OCI-LY7 (cell line): ENCODE data around the gene CDK6. TPM values are rescaled to one million over a fixed set of nuclear protein-coding genes. Genes with fewer than 3 reads are reported as not detected.

Experiments used
- BruUV-seq: library from RNA; stranded (reverse); fragments of 400-500 nt; replicated peaks from 2 replicates; lab custom pipeline; 2021; lab: Mats Ljungman, UMichigan
- CTCF ChIA-PET: fragments of 300-600 bp; sonication (Branson Sonifier 250); formaldehyde crosslinking; loops from one replicate; lab custom pipeline; 2022; ENCODE audit warnings: antibody characterized with exemption; ENCODE audit not compliant: unreplicated experiment; lab: Charles Lee
- POLR2A ChIA-PET: fragments of 300-600 bp; sonication (Branson Sonifier 250); formaldehyde crosslinking; loops from one replicate; lab custom pipeline; 2022; ENCODE audit warnings: antibody characterized with exemption; lab: Charles Lee
- DNase-seq: peaks from one replicate; pipeline ENCODE4 v3.0.0-alpha.2; 2015; ENCODE audit warnings: low spot score
- H2AFZ ChIP-seq: fragments of 200-600 bp; sonication (generic), shearing (Covaris generic); 2 replicates; pipeline ENCODE4 v1.6.1; 2014; ENCODE audit warnings: mild to moderate bottlenecking, antibody characterized with exemption, low read length, moderate library complexity
- H3K27ac ChIP-seq: fragments of 200-600 bp; sonication (generic); 2 replicates; pipeline ENCODE4 v1.5.1; 2014; ENCODE audit warnings: mixed run types, low read depth, mild to moderate bottlenecking, moderate library complexity, low read length, inconsistent platforms; ENCODE audit not compliant: poor library complexity, severe bottlenecking
- H3K36me3 ChIP-seq: fragments of 200-600 bp; sonication (generic); 2 replicates; pipeline ENCODE4 v1.6.1; 2014; ENCODE audit warnings: mild to moderate bottlenecking, antibody characterized with exemption, low read length, moderate library complexity, mixed read lengths; ENCODE audit not compliant: insufficient read depth
- H3K4me1 ChIP-seq: fragments of 200-600 bp; sonication (generic); 2 replicates; pipeline ENCODE4 v1.5.1; 2014; ENCODE audit warnings: mild to moderate bottlenecking, low read length; ENCODE audit not compliant: insufficient read depth, poor library complexity, severe bottlenecking
- H3K4me2 ChIP-seq: fragments of 200-600 bp; sonication (generic); 2 replicates; pipeline ENCODE4 v1.6.1; 2014; ENCODE audit warnings: mild to moderate bottlenecking, low read length
- H3K4me3 ChIP-seq: fragments of 200-600 bp; sonication (generic); 2 replicates; pipeline ENCODE4 v1.5.1; 2014; ENCODE audit warnings: mild to moderate bottlenecking, low read depth, low read length; ENCODE audit not compliant: poor library complexity, severe bottlenecking
- H3K79me2 ChIP-seq: fragments of 200-600 bp; sonication (generic); 2 replicates; pipeline ENCODE4 v1.6.1; 2016; ENCODE audit warnings: low read depth, mild to moderate bottlenecking, low read length, moderate library complexity, mixed read lengths; ENCODE audit not compliant: insufficient read depth
- H3K9me2 ChIP-seq: fragments of 200-600 bp; sonication (generic); 2 replicates; pipeline ENCODE4 v1.6.1; 2016; ENCODE audit warnings: mild to moderate bottlenecking, low read length, mixed read lengths; ENCODE audit not compliant: insufficient read depth
- H3K9me3 ChIP-seq: fragments of 200-600 bp; sonication (generic); 2 replicates; pipeline ENCODE4 v1.6.1; 2014; ENCODE audit warnings: mild to moderate bottlenecking, mixed run types, low read length, mixed read lengths
- H4K20me1 ChIP-seq: fragments of 200-600 bp; sonication (generic); 2 replicates; pipeline ENCODE4 v1.6.1; 2014; ENCODE audit warnings: mild to moderate bottlenecking, antibody characterized with exemption, low read length, moderate library complexity, mixed read lengths; ENCODE audit not compliant: insufficient read depth
- EZH2phosphoT487 ChIP-seq: fragments of 200-600 bp; sonication (generic); IDR thresholded peaks from 2 replicates; pipeline ENCODE4 v1.6.1; 2018; ENCODE audit warnings: low read depth, borderline replicate concordance, mild to moderate bottlenecking, mixed run types, antibody characterized with exemption, low read length, moderate library complexity, mixed read lengths
- intact Hi-C: fragments of 100-400 bp; cut with micrococcal nuclease; formaldehyde crosslinking; loops from one replicate; pipeline ENCODE4 v1.10.0; 2022; ENCODE audit not compliant: unreplicated experiment
- total RNA-seq, 2 experiments: library from RNA; depleted of rRNA in 1 of 2; stranded (reverse); fragments of >200 nt in 1 of 2; shearing (Covaris generic) in 1 of 2; gene quantifications; 2 replicates each; pipeline ENCODE4 v1.2.3, GENCODE V29; 2014 to 2022
- TF ChIP-seq, protein P1 (sequence below): fragments of 200-600 bp; sonication (generic); conservative IDR thresholded peaks from 2 replicates; pipeline ENCODE4 v1.5.1; 2014; ENCODE audit warnings: mild to moderate bottlenecking, antibody characterized with exemption, low read length, moderate library complexity, mixed read lengths

The CDK6 gene
- total RNA-seq, 2 experiments from 2014 or later = 35.5 to 44.1 TPM

DNA sequence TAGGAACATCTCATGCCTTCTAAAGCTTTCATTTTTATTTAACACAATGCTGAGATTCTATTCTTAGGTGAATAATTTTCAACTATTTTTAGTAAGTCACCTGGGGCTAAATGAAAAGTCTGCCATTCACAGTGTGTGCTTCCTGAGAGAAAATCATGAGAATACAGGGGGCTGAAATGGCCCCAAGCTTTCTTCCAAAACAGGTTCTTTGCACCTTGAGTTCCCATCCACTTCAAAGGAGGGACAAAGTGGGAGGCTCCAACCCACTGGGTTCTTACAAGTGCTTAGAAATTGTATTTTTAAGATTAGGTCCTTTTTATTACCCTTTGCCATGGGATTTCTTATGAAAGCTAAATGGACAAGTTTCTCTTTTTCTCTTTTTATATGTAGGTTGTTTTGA, 224.6 kb downstream of the CDK6 start:
- no peaks in the 10 kb centered on the region for H3K9me2 ChIP-seq
- H3K9me3 ChIP-seq = no peaks in the 10 kb centered on the region
- H3K79me2 ChIP-seq = no peaks in the 10 kb centered on the region
- peaks cover 26% of the 10 kb centered on the region for H3K4me1 ChIP-seq
- H3K36me3 ChIP-seq = peaks cover 33% of the 10 kb centered on the region; the same call in 1 of the 2 replicates
- TF ChIP-seq, protein P1, sequence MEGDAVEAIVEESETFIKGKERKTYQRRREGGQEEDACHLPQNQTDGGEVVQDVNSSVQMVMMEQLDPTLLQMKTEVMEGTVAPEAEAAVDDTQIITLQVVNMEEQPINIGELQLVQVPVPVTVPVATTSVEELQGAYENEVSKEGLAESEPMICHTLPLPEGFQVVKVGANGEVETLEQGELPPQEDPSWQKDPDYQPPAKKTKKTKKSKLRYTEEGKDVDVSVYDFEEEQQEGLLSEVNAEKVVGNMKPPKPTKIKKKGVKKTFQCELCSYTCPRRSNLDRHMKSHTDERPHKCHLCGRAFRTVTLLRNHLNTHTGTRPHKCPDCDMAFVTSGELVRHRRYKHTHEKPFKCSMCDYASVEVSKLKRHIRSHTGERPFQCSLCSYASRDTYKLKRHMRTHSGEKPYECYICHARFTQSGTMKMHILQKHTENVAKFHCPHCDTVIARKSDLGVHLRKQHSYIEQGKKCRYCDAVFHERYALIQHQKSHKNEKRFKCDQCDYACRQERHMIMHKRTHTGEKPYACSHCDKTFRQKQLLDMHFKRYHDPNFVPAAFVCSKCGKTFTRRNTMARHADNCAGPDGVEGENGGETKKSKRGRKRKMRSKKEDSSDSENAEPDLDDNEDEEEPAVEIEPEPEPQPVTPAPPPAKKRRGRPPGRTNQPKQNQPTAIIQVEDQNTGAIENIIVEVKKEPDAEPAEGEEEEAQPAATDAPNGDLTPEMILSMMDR = no peak
- TF ChIP-seq EZH2phosphoT487 = no peak
- no peak overlapping the region for H3K4me3 ChIP-seq
- CTCF ChIA-PET = interaction anchor here (1.3 kb wide), 1 partner anchor 83 kb away, joined by 5 read pairs; the partner anchor contains the start of genes PEX1 and RBM48
- intact Hi-C loops = loop anchor here (5.0 kb wide), 1 partner anchor 84 kb away; the partner anchor contains the start of genes PEX1 and RBM48
- H4K20me1 ChIP-seq = no peaks in the 10 kb centered on the region; the same call in 1 of the 2 replicates
- H2AFZ ChIP-seq = no peak overlapping the region
- peak overlapping the region; percentile 49 for H3K4me2 ChIP-seq
- no TSS peak for BruUV-seq
- POLR2A ChIA-PET = interaction anchor here (0.6 to 4.6 kb wide), 9 partner anchors 9 to 506 kb away, joined by 3 to 17 read pairs (median 4); partner anchors contain the start of genes FAM133B, PEX1, RBM48 and SAMD9
- peak overlapping the region; percentile 26 for H3K27ac ChIP-seq
- peak; percentile 14 for DNase-seq

DNA sequence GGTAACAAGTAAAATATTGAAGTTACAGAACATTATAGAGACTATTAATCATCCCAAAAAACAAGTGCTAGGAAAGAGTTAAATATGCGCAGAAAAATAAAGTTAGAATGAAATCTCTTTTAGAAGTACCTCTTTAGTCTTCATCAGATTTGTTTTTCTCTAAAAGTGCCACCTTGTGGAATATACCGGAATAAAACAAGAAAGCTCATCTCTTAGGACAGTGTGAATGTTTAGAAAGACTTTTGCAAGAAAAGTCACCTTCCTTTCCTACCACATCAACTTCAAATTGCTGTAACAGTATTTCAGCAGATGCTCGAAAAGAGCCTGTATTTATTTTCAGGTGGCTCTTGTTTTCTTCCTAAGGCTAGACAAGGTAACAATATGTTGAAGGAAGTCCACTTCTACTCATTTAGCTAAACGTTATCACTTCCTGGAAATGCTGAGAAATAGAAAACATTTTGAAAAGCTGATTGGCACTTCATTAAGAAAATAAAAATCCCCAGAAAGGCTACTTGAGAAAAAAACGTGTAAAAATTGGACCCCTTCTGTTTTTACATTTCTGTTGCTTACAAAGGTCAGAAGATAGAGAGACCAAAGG, 226.4 kb downstream of the CDK6 start:
- H2AFZ ChIP-seq = peak overlapping the region; percentile 33; the same call in 1 of the 2 replicates
- peak; percentile 52 for DNase-seq
- H4K20me1 ChIP-seq = no peaks in the 10 kb centered on the region; the same call in 1 of the 2 replicates
- peaks cover 26% of the 10 kb centered on the region for H3K4me1 ChIP-seq
- peak overlapping the region; percentile 20; the same call in 1 of the 2 replicates for H3K4me2 ChIP-seq
- H3K4me3 ChIP-seq = no peak overlapping the region
- H3K9me2 ChIP-seq = no peaks in the 10 kb centered on the region
- ChIA-PET CTCF (interaction anchor here (0.6 to 0.8 kb wide), 2 partner anchors 13 to 81 kb away, joined by 3 to 4 read pairs; partner anchors contain the start of genes PEX1 and RBM48), POLR2A (interaction anchor here (0.7 to 4.6 kb wide), 6 partner anchors 10 to 81 kb away, joined by 3 to 17 read pairs (median 5); partner anchors contain the start of genes FAM133B, PEX1 and RBM48)
- no TSS peak for BruUV-seq
- no peak for TF ChIP-seq EZH2phosphoT487
- TF ChIP-seq, protein P1 = peak; percentile 81
- no peaks in the 10 kb centered on the region for H3K79me2 ChIP-seq
- intact Hi-C loops = loop anchor here (5.0 kb wide), 1 partner anchor 83 kb away; the partner anchor contains the start of genes PEX1 and RBM48
- no peaks in the 10 kb centered on the region for H3K9me3 ChIP-seq
- peaks cover 17% of the 10 kb centered on the region; the same call in 1 of the 2 replicates for H3K36me3 ChIP-seq
- no peak overlapping the region for H3K27ac ChIP-seq
